Measurements from ENCODE around the gene CTPS1. TPM values are rescaled to one million over a fixed set of nuclear protein-coding genes. Genes with fewer than 3 reads are reported as not detected.

Gene CTPS1
- total and polyA plus RNA-seq, 2 donors (not counting 1 experiment from before 2014, with no cell fraction given), result 12.1 to 26.5 TPM

DNA sequence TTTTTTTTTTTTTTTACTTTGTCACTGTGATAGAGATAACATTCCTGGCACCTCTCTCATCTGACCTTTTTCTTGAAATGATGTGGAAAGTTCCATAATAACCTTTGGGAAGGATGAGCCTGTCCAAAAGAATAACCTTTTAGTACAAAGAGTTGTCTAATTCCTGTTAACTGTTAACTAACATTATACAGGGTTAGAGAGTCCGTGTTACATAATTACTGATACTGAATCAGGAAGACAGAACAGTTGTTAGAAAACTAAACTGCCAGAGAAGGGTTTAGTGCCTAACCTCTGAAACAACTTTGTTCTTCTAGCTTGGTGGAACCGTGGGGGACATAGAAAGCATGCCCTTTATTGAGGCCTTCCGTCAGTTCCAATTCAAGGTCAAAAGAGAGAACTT is 8.8 kb downstream of the CTPS1 start:
- Histone ChIP-seq H3K36me3 (ENCODE audit: control insufficient read depth, insufficient read depth, low read length) (peaks cover 21% of the 10 kb centered on the region), H3K79me2 (ENCODE audit: control insufficient read depth, insufficient read depth, low read length) (peaks cover 10% of the 10 kb centered on the region)
- TF ChIP-seq CTCF (conservative IDR thresholded peaks at IDR 0.05 in 1 of 2, IDR thresholded peaks at IDR 0.05 in 1 of 2; ENCODE audit: low read depth in 1 of 2, low read length in 2 of 2) (no peak), EZH2 (IDR thresholded peaks at IDR 0.05; ENCODE audit: low read length, missing control alignments) (no peak)

DNA sequence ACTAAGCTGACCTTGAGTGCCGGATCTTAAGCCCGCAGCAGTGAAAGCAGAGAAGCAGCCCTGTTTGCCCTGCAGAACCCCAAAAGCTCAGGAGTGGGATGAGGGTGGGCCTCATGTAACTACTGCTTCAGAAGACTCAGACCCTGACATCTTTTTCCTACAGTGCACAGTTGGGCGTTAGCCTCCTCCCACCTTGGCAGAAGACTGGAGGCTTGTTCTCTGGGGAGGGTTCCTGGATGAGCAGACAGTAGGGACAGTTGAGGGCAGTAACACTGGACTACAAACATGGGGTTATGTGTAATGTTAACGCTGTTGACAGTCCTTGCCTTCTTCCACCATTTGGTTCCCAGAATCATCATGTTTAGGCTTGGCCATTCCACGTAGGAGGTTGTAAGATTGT is 9.6 kb downstream of the CTPS1 start:
- no peak overlapping the region for H3K27ac ChIP-seq (ENCODE audit: insufficient read depth, low read length)
- H3K79me2 ChIP-seq (ENCODE audit: control insufficient read depth, insufficient read depth, low read length), result peaks cover 3% of the 10 kb centered on the region
- no peak overlapping the region for H3K9ac ChIP-seq (ENCODE audit: insufficient read depth, low read length)
- no peak for DNase-seq (ENCODE audit: low read depth in 2 of 2)
- H3K36me3 ChIP-seq (ENCODE audit: control insufficient read depth, insufficient read depth, low read length), result peaks cover 21% of the 10 kb centered on the region
- H3K4me2 ChIP-seq (ENCODE audit: extremely low read depth, insufficient read depth, low read length), result no peak overlapping the region
- no peak overlapping the region for H2AFZ ChIP-seq (ENCODE audit: low read length)
- TF ChIP-seq CTCF (conservative IDR thresholded peaks at IDR 0.05 in 1 of 2, IDR thresholded peaks at IDR 0.05 in 1 of 2; ENCODE audit: low read depth in 1 of 2, low read length in 2 of 2) (no peak), EZH2 (IDR thresholded peaks at IDR 0.05; ENCODE audit: low read length, missing control alignments) (no peak)
- H3K27me3 ChIP-seq (ENCODE audit: control insufficient read depth, insufficient read depth, low read length), result no peaks in the 10 kb centered on the region
- H3K9me3 ChIP-seq (ENCODE audit: control insufficient read depth, insufficient read depth, low read depth, low read length), result no peaks in the 10 kb centered on the region
- H4K20me1 ChIP-seq (ENCODE audit: control insufficient read depth, extremely low read depth, insufficient read depth, low read length), result no peaks in the 10 kb centered on the region
- no peak overlapping the region for H3K4me3 ChIP-seq (replicated peaks in 1 of 4; ENCODE audit: control extremely low read depth in 1 of 4, insufficient read depth in 1 of 4, low read depth in 3 of 4, low read length in 4 of 4)
- no peaks in the 10 kb centered on the region for H3K4me1 ChIP-seq (ENCODE audit: control insufficient read depth, extremely low read depth, insufficient read depth, low read length)

More for the DNA sequence above, 8.8 kb downstream of the CTPS1 start:
- Histone ChIP-seq H3K4me1 (ENCODE audit: control insufficient read depth, extremely low read depth, insufficient read depth, low read length) (no peaks in the 10 kb centered on the region), H4K20me1 (ENCODE audit: control insufficient read depth, extremely low read depth, insufficient read depth, low read length) (no peaks in the 10 kb centered on the region), H2AFZ (ENCODE audit: low read length) (no peak overlapping the region), H3K4me3 (replicated peaks in 1 of 4; ENCODE audit: control extremely low read depth in 1 of 4, insufficient read depth in 1 of 4, low read depth in 3 of 4, low read length in 4 of 4) (no peak overlapping the region), H3K9me3 (ENCODE audit: control insufficient read depth, insufficient read depth, low read depth, low read length) (no peaks in the 10 kb centered on the region), H3K27me3 (ENCODE audit: control insufficient read depth, insufficient read depth, low read length) (no peaks in the 10 kb centered on the region), H3K9ac (ENCODE audit: insufficient read depth, low read length) (no peak overlapping the region), H3K4me2 (ENCODE audit: extremely low read depth, insufficient read depth, low read length) (no peak overlapping the region), H3K27ac (ENCODE audit: insufficient read depth, low read length) (no peak overlapping the region)
- DNase-seq (ENCODE audit: low read depth in 2 of 2), result no peak

DNA sequence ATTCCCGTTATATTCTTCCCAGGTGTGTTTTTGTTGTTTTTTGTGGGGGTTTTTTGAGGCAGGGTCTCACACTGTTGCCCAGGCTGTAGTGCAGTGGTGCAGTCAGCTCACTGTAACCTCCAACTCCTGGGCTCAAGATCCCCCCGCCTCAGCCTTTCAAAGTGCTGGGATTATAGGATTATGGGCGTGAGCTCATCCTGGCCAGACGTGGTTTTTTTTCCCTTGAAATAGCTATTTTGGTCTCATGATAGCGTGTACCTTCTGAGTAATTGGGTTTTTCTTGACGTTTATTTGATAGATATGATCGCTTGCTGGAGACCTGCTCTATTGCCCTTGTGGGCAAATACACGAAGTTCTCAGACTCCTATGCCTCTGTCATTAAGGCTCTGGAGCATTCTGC is 17.6 kb downstream of the CTPS1 start:
- H3K79me2 ChIP-seq (ENCODE audit: control insufficient read depth, insufficient read depth, low read length), result no peaks in the 10 kb centered on the region
- no peak for DNase-seq (ENCODE audit: low read depth in 2 of 2)
- no peak overlapping the region for H3K4me2 ChIP-seq (ENCODE audit: extremely low read depth, insufficient read depth, low read length)

More for the DNA sequence above, 17.6 kb downstream of the CTPS1 start:
- no peaks in the 10 kb centered on the region for H3K9me3 ChIP-seq (ENCODE audit: control insufficient read depth, insufficient read depth, low read depth, low read length)
- no peaks in the 10 kb centered on the region for H3K4me1 ChIP-seq (ENCODE audit: control insufficient read depth, extremely low read depth, insufficient read depth, low read length)
- H3K9ac ChIP-seq (ENCODE audit: insufficient read depth, low read length), result no peak overlapping the region
- no peaks in the 10 kb centered on the region for H3K27me3 ChIP-seq (ENCODE audit: control insufficient read depth, insufficient read depth, low read length)
- no peak overlapping the region for H3K27ac ChIP-seq (ENCODE audit: insufficient read depth, low read length)
- TF ChIP-seq CTCF (conservative IDR thresholded peaks at IDR 0.05 in 1 of 2, IDR thresholded peaks at IDR 0.05 in 1 of 2; ENCODE audit: low read depth in 1 of 2, low read length in 2 of 2) (no peak), EZH2 (IDR thresholded peaks at IDR 0.05; ENCODE audit: low read length, missing control alignments) (no peak)
- no peak overlapping the region for H2AFZ ChIP-seq (ENCODE audit: low read length)
- no peak overlapping the region for H3K4me3 ChIP-seq (replicated peaks in 1 of 4; ENCODE audit: control extremely low read depth in 1 of 4, insufficient read depth in 1 of 4, low read depth in 3 of 4, low read length in 4 of 4)
- H4K20me1 ChIP-seq (ENCODE audit: control insufficient read depth, extremely low read depth, insufficient read depth, low read length), result no peaks in the 10 kb centered on the region
- peaks cover 7% of the 10 kb centered on the region for H3K36me3 ChIP-seq (ENCODE audit: control insufficient read depth, insufficient read depth, low read length)

Measured in fibroblast of lung (primary cell).